HCT116 (cell line): Measurements from ENCODE around the gene SLC25A25. TPM values are rescaled to one million over a fixed set of nuclear protein-coding genes. Genes with fewer than 3 reads are reported as not detected.
A peak's percentile ranks its signal among the peaks of the same experiment; 100 is the strongest.

Source experiments
- ATAC-seq: fragments of 200-7000 bp; cut with Tn5 transposase; 2 replicates; pipeline ENCODE4 v1.9.1; 2020; ENCODE audit warnings: mild to moderate bottlenecking, moderate library complexity
- BruUV-seq: library from RNA; stranded (reverse); fragments of 400-500 nt; replicated peaks from 2 replicates; lab custom pipeline; 2021; lab: Mats Ljungman, UMichigan
- CTCF ChIA-PET: fragments of 300-600 bp; sonication (Branson Sonifier 250); formaldehyde crosslinking; loops from one replicate; lab custom pipeline; 2021; ENCODE audit warnings: antibody characterized with exemption; lab: Charles Lee
- POLR2A ChIA-PET: fragments of 300-600, 350-600 bp; sonication (Branson Sonifier 250); formaldehyde crosslinking; loops from one replicate; lab custom pipeline; 2021; ENCODE audit warnings: antibody characterized with exemption; lab: Charles Lee
- RAD21 ChIA-PET, 2 experiments: fragments of 300-600 bp; sonication (Branson Sonifier 250); formaldehyde crosslinking; loops; one replicate each; lab custom pipeline; 2023; ENCODE audit warnings: low total read pairs in 2 of 2; ENCODE audit not compliant: uncharacterized antibody in 2 of 2, unreplicated experiment in 2 of 2, low non-redundant PET in 1 of 2; lab: Charles Lee
- DNase-seq: peaks from one replicate; pipeline ENCODE4 v3.0.0-alpha.2; 2010; ENCODE audit warnings: low read depth, low spot score
- H2AFZ ChIP-seq: fragments of 200-600 bp; shearing (Covaris generic), sonication (generic); 2 replicates; pipeline ENCODE4 v1.6.1; 2017; ENCODE audit warnings: low read depth, mixed run types, mixed read lengths, antibody characterized with exemption, low read length; ENCODE audit not compliant: poor library complexity, severe bottlenecking
- H3K27ac ChIP-seq: 2 replicates; pipeline ENCODE4 v1.5.1; 2012; ENCODE audit warnings: low read depth, low read length
- H3K27me3 ChIP-seq: fragments of 200-600 bp; sonication (generic); 2 replicates; pipeline ENCODE4 v1.6.1; 2016; ENCODE audit warnings: mixed run types, low read length, mixed read lengths; ENCODE audit not compliant: insufficient read depth
- H3K36me3 ChIP-seq, 2 experiments: fragments of 200-500 bp in 1 of 2; fragments of 200-600 bp in 1 of 2; sonication (Bioruptor generic) in 1 of 2; sonication (generic) in 1 of 2; 2 replicates each; pipeline versions ENCODE4 v1.5.1 to v1.6.1; 2014 to 2016; ENCODE audit warnings: low read length in 2 of 2, inconsistent platforms in 1 of 2, mixed read lengths in 1 of 2, mixed run types in 1 of 2; ENCODE audit not compliant: insufficient read depth in 2 of 2, control insufficient read depth in 1 of 2
- H3K4me1 ChIP-seq, 2 experiments: fragments of 200-600 bp in 1 of 2; sonication (generic) in 1 of 2; 2 replicates each; pipeline versions ENCODE4 v1.5.1 to v1.6.1; 2012 to 2017; ENCODE audit warnings: low read length in 2 of 2, inconsistent platforms in 1 of 2, mild to moderate bottlenecking in 1 of 2, mixed read lengths in 1 of 2, mixed run types in 1 of 2, moderate library complexity in 1 of 2; ENCODE audit not compliant: insufficient read depth in 2 of 2, control insufficient read depth in 1 of 2
- H3K4me2 ChIP-seq: fragments of 200-600 bp; sonication (generic); 2 replicates; pipeline ENCODE4 v1.6.1; 2017; ENCODE audit warnings: mixed run types, low read length, mixed read lengths
- H3K4me3 ChIP-seq, 2 experiments: fragments of 200-600 bp in 1 of 2; sonication (generic) in 1 of 2; replicated peaks in 1 of 2; 2 replicates each; pipeline ENCODE4 v1.5.1; 2011 to 2016; ENCODE audit warnings: low read length in 2 of 2, control low read depth in 1 of 2, low read depth in 1 of 2, mild to moderate bottlenecking in 1 of 2, mixed read lengths in 1 of 2, mixed run types in 1 of 2
- H3K79me2 ChIP-seq: fragments of 200-600 bp; sonication (generic); 2 replicates; pipeline ENCODE4 v1.6.1; 2017; ENCODE audit warnings: mild to moderate bottlenecking, mixed run types, low read length, moderate library complexity, mixed read lengths; ENCODE audit not compliant: insufficient read depth
- H3K9ac ChIP-seq: fragments of 200-600 bp; sonication (generic); 2 replicates; pipeline ENCODE4 v1.6.1; 2016; ENCODE audit warnings: low read length, mixed read lengths
- H3K9me2 ChIP-seq: fragments of 200-600 bp; sonication (generic), shearing (Covaris generic); 2 replicates; pipeline ENCODE4 v1.6.1; 2017; ENCODE audit warnings: mixed run types, mild to moderate bottlenecking, moderate library complexity; ENCODE audit not compliant: insufficient read depth
- H3K9me3 ChIP-seq, 2 experiments: fragments of 200-500 bp in 1 of 2; fragments of 200-600 bp in 1 of 2; sonication (Bioruptor generic) in 1 of 2; sonication (generic) in 1 of 2; 2 replicates each; pipeline ENCODE4 v1.6.1; 2014 to 2017; ENCODE audit warnings: low read length in 2 of 2, mixed read lengths in 2 of 2, inconsistent platforms in 1 of 2, low read depth in 1 of 2, mild to moderate bottlenecking in 1 of 2, mixed run types in 1 of 2, moderate library complexity in 1 of 2; ENCODE audit not compliant: control insufficient read depth in 1 of 2, insufficient read depth in 1 of 2
- H4K20me1 ChIP-seq: fragments of 200-600 bp; sonication (generic), shearing (Covaris generic); 2 replicates; pipeline ENCODE4 v1.6.1; 2017; ENCODE audit warnings: mixed run types, mild to moderate bottlenecking, moderate library complexity; ENCODE audit not compliant: insufficient read depth
- ATF3 ChIP-seq: IDR thresholded peaks from 2 replicates; pipeline ENCODE4 v1.6.1; 2012
- CEBPB ChIP-seq: IDR thresholded peaks from 2 replicates; pipeline ENCODE4 v1.6.1; 2012; ENCODE audit warnings: low read depth
- CTCF ChIP-seq, 3 experiments: fragments of 200-600 bp in 1 of 3; sonication (generic) in 1 of 3; IDR thresholded peaks in 2 of 3; conservative IDR thresholded peaks in 1 of 3; 2 replicates each; pipeline ENCODE4 v1.5.1; 2012 to 2017; ENCODE audit warnings: low read depth in 2 of 3, low read length in 2 of 3, antibody characterized with exemption in 1 of 3, borderline replicate concordance in 1 of 3, control low read depth in 1 of 3, mild to moderate bottlenecking in 1 of 3, mixed read lengths in 1 of 3, mixed run types in 1 of 3, moderate library complexity in 1 of 3; ENCODE audit not compliant: insufficient read depth in 1 of 3
- MAX ChIP-seq: IDR thresholded peaks from 2 replicates; pipeline ENCODE4 v1.6.1; 2012
- RAD21 ChIP-seq: IDR thresholded peaks from 2 replicates; pipeline ENCODE4 v1.6.1; 2012; ENCODE audit warnings: low read depth, mild to moderate bottlenecking
- SIN3A ChIP-seq: IDR thresholded peaks from 2 replicates; pipeline ENCODE4 v1.6.1; 2012; ENCODE audit warnings: low read depth
- SRF ChIP-seq: IDR thresholded peaks from 2 replicates; pipeline ENCODE4 v1.6.1; 2012; ENCODE audit warnings: low read depth
- YY1 ChIP-seq: IDR thresholded peaks from 2 replicates; pipeline ENCODE4 v1.6.1; 2011; ENCODE audit warnings: low read length, low read depth, moderate library complexity, mild to moderate bottlenecking; ENCODE audit not compliant: insufficient replicate concordance; ENCODE audit errors: extremely low read depth
- ZFX ChIP-seq: fragments of 450-650 bp; IDR thresholded peaks from 2 replicates; pipeline ENCODE4 v1.6.1; 2017
- ZNF274 ChIP-seq: fragments of 200-500 bp; sonication (Bioruptor generic); IDR thresholded peaks from 2 replicates; pipeline ENCODE4 v1.6.1; 2014; ENCODE audit warnings: mild to moderate bottlenecking, low read depth, low read length, inconsistent platforms
- intact Hi-C: fragments of 100-400 bp; cut with micrococcal nuclease; formaldehyde crosslinking; loops from 2 replicates; pipeline ENCODE4 v1.10.0; 2022
- total RNA-seq: library from RNA; stranded (reverse); gene quantifications from one replicate; pipeline ENCODE4 v1.2.1, GENCODE V29; 2021; ENCODE audit not compliant: unreplicated experiment

Gene SLC25A25
- total RNA-seq, 1 experiment from 2014 or later: 15.3 TPM

DNA sequence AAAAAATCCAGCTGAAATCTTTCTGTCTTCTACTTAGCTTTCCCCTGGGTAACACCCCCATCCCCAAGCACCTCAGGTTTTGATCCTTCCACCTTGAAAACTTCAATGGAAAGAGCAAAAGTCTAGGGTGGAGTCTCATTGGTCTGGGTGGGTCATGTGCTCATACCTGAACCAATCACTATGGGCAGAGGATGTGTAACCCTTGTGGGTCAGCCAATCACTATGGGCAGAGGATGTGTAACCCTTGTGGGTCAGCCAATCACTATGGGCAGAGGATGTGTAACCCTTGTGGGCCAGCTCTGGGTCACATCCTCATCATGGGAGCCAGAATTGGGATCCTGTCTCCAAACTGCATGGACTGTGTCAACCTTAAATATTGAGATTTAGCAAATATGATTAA, 19.4 kb upstream of the SLC25A25 start:
- ChIA-PET RAD21 (interaction anchor here (0.5 to 0.7 kb wide), 2 partner anchors 62 to 84 kb away, joined by 3 read pairs; no protein-coding TSS in a partner anchor), CTCF (no interaction called here)
- peak; percentile 52 for ATAC-seq

More for the DNA sequence above, 19.4 kb upstream of the SLC25A25 start:
- no peaks in the 10 kb centered on the region for H3K36me3 ChIP-seq
- no peaks in the 10 kb centered on the region for H3K79me2 ChIP-seq
- H3K4me2 ChIP-seq: no peak overlapping the region
- POLR2A ChIA-PET: no interaction called here
- peaks cover 28 to 44% of the 10 kb centered on the region in 2 experiments for H3K4me1 ChIP-seq
- H3K9me3 ChIP-seq: no peaks in the 10 kb centered on the region
- H3K27me3 ChIP-seq: no peaks in the 10 kb centered on the region
- no TSS peak for BruUV-seq
- intact Hi-C loops: no loop called here
- no peak for DNase-seq
- H2AFZ ChIP-seq: no peak overlapping the region
- H4K20me1 ChIP-seq: no peaks in the 10 kb centered on the region
- H3K9me2 ChIP-seq: no peaks in the 10 kb centered on the region
- TF ChIP-seq SRF: no peak
- no peak for TF ChIP-seq YY1
- TF ChIP-seq CTCF (IDR thresholded peaks at IDR 0.05 in 2 of 3, conservative IDR thresholded peaks at IDR 0.05 in 1 of 3; ENCODE audit: borderline replicate concordance in 1 of 3, insufficient read depth in 1 of 3, low read depth in 2 of 3, low read length in 2 of 3): no peak
- TF ChIP-seq ATF3: no peak
- TF ChIP-seq CEBPB: no peak
- TF ChIP-seq ZFX: no peak
- TF ChIP-seq SIN3A: no peak
- no peak for TF ChIP-seq ZNF274
- no peak for TF ChIP-seq RAD21
- TF ChIP-seq MAX: no peak
- no peak overlapping the region for H3K27ac ChIP-seq
- no peak overlapping the region for H3K4me3 ChIP-seq
- no peak overlapping the region for H3K9ac ChIP-seq
